Effector CD8-positive, alpha-beta T cell (primary cell): Measurements from ENCODE around the gene TSPAN15.

Source experiments
- DNase-seq: peaks from one replicate; lab custom pipeline; 2025; lab: John Stamatoyannopoulos, UW

TSPAN15 gene

DNA sequence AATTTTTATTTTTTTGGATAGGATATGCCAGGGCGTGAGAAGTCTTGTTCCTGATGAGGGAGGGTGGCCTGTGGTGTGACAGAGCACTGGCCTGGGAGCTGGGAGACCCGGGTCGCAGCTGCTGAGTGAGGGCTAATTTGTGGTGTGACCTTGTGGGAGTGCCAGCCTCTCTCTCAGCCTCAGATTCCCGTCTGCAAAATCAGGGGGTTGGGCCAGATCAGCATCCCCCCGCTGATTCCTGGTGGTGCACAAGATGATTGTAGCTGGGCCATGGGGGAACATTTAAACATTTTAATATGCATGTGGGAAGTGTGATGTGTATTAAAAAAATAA is 14.9 kb downstream of the TSPAN15 start:
- DNase-seq: no peak

- no peak for DNase-seq
Observed at GRCh38 chr10:69466689-69467088, 15.4 kb downstream of the TSPAN15 start.

DNA sequence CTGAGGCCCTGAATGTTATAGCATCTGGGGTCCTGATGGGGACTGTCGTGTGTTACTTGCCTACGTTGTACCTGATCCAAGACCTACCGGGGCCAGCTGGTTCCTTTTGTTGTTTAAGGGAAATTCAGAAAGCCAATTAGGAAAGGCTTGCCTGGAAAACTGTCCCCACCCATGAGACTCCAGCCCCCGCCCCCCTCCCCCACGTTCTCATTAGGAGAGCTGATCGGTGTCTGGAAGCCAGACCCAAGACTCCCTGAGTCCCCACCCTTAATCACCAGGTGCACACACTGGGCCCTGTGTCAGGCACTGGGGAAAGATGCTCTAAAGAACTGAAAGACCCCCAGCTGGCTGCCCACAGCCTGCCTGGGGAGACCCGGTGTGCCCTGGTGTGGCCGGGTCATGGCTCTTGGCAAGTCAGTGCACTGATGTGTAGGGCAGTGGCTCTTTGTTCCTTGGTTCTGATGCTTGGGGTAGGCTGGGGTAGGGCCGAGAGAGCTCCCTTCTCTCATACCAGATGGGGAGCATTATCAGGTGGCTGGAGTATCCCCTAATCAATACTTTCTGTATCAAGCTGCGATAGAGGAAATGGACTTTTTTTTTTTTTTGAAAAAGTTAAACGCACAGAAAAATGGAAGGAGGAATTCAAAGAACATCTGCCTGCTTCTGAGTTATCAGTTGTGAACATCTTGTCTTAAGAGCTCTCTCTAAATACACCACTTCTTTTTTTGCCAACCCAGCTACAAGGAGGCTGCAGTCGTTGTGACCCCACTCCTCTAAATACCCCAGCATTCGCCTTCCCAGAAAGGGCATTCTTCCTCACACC is 16.9 kb downstream of the TSPAN15 start:
- no peak for DNase-seq

DNA sequence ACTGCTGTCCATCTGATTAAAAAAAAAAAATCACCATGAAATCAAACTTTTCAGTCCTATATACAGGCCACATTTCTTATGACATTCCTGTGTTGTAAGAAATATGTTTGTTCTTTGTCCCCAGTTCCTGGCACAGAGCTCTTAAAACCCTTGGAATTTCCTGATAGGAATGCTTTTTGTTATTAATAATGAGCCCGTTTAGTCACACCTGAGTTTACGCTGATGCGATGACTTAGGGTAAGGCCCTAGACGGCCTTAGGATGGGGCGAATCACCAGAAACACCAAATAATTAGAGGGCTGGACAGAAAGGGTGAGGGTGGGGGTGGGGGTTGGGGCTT is 17.5 kb downstream of the TSPAN15 start:
- DNase-seq: no peak

DNA sequence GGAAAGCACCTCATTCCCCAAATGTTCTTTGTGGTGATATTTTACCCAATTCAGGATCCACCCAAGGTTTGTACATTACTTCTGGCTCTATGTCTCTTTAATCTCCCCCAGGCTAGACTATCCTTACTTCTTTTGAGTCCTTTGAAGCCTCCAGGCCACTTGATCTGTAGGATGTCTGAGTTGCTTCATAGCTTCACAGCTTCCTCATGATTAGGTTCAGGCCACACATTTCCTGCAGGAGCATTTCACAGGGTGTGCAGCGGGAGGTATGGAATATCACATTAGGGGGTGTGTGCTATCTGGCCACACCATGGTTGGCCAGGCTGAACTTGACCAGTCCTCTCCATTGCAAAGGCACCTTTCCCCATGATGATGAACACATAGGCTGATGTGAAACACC is 18.7 kb downstream of the TSPAN15 start:
- no peak for DNase-seq

GRCh38 chr10:69470463-69471384 is 19.5 kb downstream of the TSPAN15 start:
- no peak for DNase-seq

DNA sequence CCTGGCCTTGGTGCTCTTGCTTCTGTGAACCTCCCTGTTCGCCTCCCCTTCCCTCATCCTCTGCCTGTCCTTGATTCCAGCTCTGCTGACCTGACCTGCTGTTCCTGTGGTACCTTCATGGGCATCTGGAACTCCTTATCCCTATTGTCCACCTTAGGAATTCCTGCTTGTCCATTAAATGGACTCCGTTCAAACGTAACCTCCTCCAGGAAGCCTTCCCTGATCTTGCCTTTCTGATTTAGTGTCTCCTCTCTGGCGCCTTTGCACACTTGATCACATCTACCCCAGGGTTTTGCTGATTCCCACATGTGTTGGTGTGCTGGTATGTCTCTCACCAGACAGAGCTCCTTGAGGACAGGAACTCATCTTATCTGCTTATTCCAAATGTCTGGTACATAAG is 20.9 kb downstream of the TSPAN15 start:
- DNase-seq: no peak

DNA sequence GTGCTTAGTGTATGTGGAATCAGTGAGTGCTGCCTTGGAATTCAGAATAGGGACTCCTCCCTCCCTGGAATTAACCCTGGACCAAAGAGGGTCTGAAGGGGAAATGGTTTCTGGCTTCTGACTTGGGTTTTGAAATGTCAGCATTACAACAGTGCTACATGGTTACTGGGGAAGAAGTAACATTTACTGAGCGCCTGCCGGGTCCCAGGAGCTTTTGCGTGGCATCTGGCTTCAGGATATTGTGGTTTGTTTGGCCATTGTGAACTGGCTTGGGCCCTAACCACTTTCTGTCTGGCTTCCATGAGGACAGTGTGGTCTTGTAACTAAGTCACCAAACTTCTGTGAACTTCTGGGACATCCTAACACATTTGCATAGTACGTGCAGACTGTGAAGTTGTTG is 21.3 kb downstream of the TSPAN15 start:
- no peak for DNase-seq

- no peak for DNase-seq
Observed at GRCh38 chr10:69473304-69473990, 22.2 kb downstream of the TSPAN15 start.

- DNase-seq: no peak
Observed at GRCh38 chr10:69474742-69475432, 23.6 kb downstream of the TSPAN15 start.

GRCh38 chr10:69475433-69475830 is 24.2 kb downstream of the TSPAN15 start:
- no peak for DNase-seq

GRCh38 chr10:69477968-69478597 is 26.8 kb downstream of the TSPAN15 start:
- no peak for DNase-seq

GRCh38 chr10:69479240-69480067 is 28.2 kb downstream of the TSPAN15 start:
- DNase-seq: no peak

- no peak for DNase-seq
Observed at GRCh38 chr10:69480068-69480412, 28.8 kb downstream of the TSPAN15 start.

- DNase-seq: no peak
Observed at GRCh38 chr10:69481305-69481704, 30.0 kb downstream of the TSPAN15 start.

GRCh38 chr10:69481811-69482524 is 30.7 kb downstream of the TSPAN15 start:
- no peak for DNase-seq

DNA sequence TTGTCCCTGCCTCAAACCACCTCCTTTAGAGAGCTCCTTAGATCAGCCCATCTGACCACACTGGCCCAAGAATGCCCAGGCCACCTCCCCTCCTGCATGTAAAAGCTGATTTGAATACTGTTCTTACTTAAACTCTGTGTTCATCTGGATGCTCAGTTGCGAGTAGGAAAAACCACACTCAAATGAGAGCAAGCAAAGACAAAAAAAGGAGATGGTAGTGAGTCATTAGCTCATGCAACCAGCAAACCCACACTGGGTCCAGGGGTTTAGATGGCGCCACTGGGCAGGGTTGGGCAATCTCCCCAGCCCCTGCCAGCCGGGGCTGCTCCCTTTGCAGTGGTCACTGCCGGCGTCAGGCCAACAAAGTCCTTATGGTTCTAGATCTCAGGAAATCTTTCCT is 32.7 kb downstream of the TSPAN15 start:
- no peak for DNase-seq

DNA sequence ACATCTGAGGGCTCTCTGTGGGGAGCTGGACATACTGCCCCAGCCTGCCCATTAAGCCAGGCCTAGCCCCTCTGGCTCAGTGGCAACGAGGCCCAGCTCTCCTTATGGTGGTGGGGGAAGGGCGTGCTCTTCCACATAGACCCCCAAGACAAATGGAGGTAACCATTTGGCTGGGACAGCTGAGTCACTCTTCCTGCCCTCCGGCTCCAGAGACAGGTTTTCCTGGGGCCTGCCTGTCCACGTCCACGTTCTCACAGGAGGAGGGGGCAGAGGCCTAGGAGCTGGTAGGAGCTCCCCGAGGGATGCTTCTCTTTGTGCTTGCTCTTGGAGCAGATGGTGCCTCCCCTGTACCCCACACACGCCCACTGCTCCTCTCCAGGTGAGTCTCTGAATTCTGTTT is 33.5 kb downstream of the TSPAN15 start:
- no peak for DNase-seq

DNA sequence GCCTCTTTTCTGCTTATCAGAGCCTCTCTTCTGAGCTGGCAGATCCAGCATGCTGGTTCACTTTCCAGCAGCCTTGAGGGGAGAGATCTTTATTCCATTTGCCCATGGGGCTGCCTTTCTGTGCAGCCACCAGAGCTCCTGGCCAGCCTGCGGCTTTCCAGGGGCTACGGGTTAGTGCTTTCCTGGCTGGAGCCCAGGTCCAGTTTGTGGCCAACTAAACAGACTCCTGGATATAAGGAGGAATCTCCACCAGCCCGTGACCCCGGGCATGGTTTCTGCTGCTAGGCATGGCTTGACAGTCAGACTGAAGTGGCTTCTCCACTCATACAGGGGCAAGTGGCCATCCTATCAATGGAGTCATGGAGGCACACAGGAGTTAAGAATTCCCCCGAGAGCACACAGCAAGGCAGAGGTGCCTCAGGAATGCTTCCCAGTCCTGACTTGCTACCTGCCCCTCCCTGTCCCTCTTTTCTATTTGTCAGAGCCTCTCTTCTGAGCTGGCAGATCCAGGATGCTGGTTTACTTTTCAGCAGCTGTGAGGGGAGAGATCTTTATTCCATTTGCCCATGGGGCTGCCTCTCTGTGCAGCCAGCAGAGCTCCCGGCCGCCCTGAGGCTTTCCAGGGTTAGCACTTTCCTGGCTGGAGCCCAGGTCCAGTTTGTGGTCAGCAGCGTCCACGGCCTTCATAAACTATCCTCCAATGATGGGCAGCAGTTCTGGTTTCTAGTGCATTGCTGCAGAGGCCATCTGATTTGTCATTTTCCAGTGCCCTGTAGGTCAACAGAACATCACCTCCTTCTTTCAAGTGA is 35.9 kb downstream of the TSPAN15 start:
- DNase-seq: no peak
